GM12878 (cell line): ENCODE measurements around the gene DOCK9. TPM values are rescaled to one million over a fixed set of nuclear protein-coding genes. Genes with fewer than 3 reads are reported as not detected.

Source experiments
- ATAC-seq: fragments of 200-7000 bp; cut with Tn5 transposase; 3 replicates; pipeline ENCODE4 v1.9.1; 2020; ENCODE audit warnings: mild to moderate bottlenecking, moderate library complexity
- BruUV-seq: library from RNA; stranded (reverse); fragments of 400-500 nt; replicated peaks from 2 replicates; lab custom pipeline; 2021; lab: Mats Ljungman, UMichigan
- CTCF ChIA-PET: fragments of 300-600 bp; sonication (Branson Sonifier 250); formaldehyde crosslinking; extraction: SDS; loops from one replicate; lab custom pipeline; 2021; ENCODE audit warnings: inconsistent platforms; lab: Yijun Ruan, JAX
- POLR2A ChIA-PET: fragments of 350-600 bp; formaldehyde crosslinking; extraction: SDS; loops from one replicate; lab custom pipeline; 2021; ENCODE audit warnings: inconsistent platforms; lab: Charles Lee
- RAD21 ChIA-PET: fragments of 300-600 bp; sonication (Branson Sonifier 250); formaldehyde crosslinking; loops from one replicate; lab custom pipeline; 2023; ENCODE audit warnings: antibody characterized with exemption; ENCODE audit not compliant: unreplicated experiment; lab: Charles Lee
- SMC1A ChIA-PET: fragments of 300-600 bp; sonication (Branson Sonifier 250); formaldehyde crosslinking; loops from one replicate; lab custom pipeline; 2023; ENCODE audit not compliant: unreplicated experiment, uncharacterized antibody; lab: Charles Lee
- DNase-seq: peaks from one replicate; pipeline ENCODE4 v3.0.0-alpha.2; 2011; ENCODE audit warnings: low read depth, low spot score
- FAIRE-seq: peaks from 3 replicates; lab custom pipeline; 2011; peaks lifted over from hg19 to GRCh38; lab: Jason Lieb, UNC
- H2AFZ ChIP-seq: 2 replicates; pipeline ENCODE4 v1.6.0; 2011; ENCODE audit warnings: low read depth, low read length, control low read depth; ENCODE audit not compliant: control insufficient read depth
- H3K27ac ChIP-seq: 2 replicates; pipeline ENCODE4 v1.5.1; 2011; ENCODE audit warnings: control low read depth; ENCODE audit not compliant: control insufficient read depth, insufficient read depth
- H3K27me3 ChIP-seq, 2 experiments: replicated peaks in 1 of 2; 2 replicates each; pipeline versions ENCODE4 v1.6.0 to v1.6.1; 2011; ENCODE audit warnings: low read length in 1 of 2; ENCODE audit not compliant: control insufficient read depth in 2 of 2, insufficient read depth in 2 of 2
- H3K36me3 ChIP-seq, 2 experiments: 2 replicates each; pipeline ENCODE4 v1.5.1; 2011; ENCODE audit warnings: low read length in 1 of 2; ENCODE audit not compliant: control insufficient read depth in 2 of 2, insufficient read depth in 2 of 2
- H3K4me1 ChIP-seq: 2 replicates; pipeline ENCODE4 v1.6.1; 2011; ENCODE audit warnings: mild to moderate bottlenecking, low read length, moderate library complexity, mixed read lengths; ENCODE audit not compliant: control insufficient read depth, insufficient read depth
- H3K4me2 ChIP-seq: 2 replicates; pipeline ENCODE4 v1.6.0; 2011; ENCODE audit warnings: control low read depth; ENCODE audit not compliant: control insufficient read depth, insufficient read depth
- H3K4me3 ChIP-seq: fragments of 200-600 bp; sonication (generic); 2 replicates; pipeline ENCODE4 v1.5.1; 2016
- H3K79me2 ChIP-seq: 2 replicates; pipeline ENCODE4 v1.6.0; 2011; ENCODE audit warnings: low read length; ENCODE audit not compliant: control insufficient read depth, insufficient read depth
- H3K9ac ChIP-seq: 2 replicates; pipeline ENCODE4 v1.8.0; 2011; ENCODE audit warnings: low read length, control low read depth, mixed read lengths; ENCODE audit not compliant: control insufficient read depth, insufficient read depth
- H3K9me3 ChIP-seq: replicated peaks from 3 replicates; pipeline ENCODE4 v1.5.1; 2011; ENCODE audit warnings: mild to moderate bottlenecking, low read length; ENCODE audit not compliant: control insufficient read depth, insufficient read depth
- H4K20me1 ChIP-seq: 2 replicates; pipeline ENCODE4 v1.6.0; 2011; ENCODE audit not compliant: control insufficient read depth, insufficient read depth
- ATF2 ChIP-seq: IDR thresholded peaks from 2 replicates; pipeline ENCODE4 v1.6.1; 2012; ENCODE audit warnings: low read length, inconsistent platforms
- CBX3 ChIP-seq: fragments of 200-600 bp; sonication (generic); IDR thresholded peaks from 2 replicates; pipeline ENCODE4 v1.6.1; 2016; ENCODE audit warnings: low read depth, borderline replicate concordance
- CBX5 ChIP-seq: sonication (generic); IDR thresholded peaks from 2 replicates; pipeline ENCODE4 v1.6.1; 2016; ENCODE audit warnings: low read depth, moderate library complexity, mild to moderate bottlenecking, inconsistent platforms
- DPF2 ChIP-seq: fragments of 450-650 bp; IDR thresholded peaks from 2 replicates; pipeline ENCODE4 v1.6.1; 2017; ENCODE audit warnings: mild to moderate bottlenecking
- EGR1 ChIP-seq, 2 experiments: IDR thresholded peaks; 1 replicate in 1 of 2; 2 replicates in 1 of 2; pipeline ENCODE4 v1.6.1; 2011 to 2012; ENCODE audit warnings: low read depth in 2 of 2, low read length in 2 of 2, borderline replicate concordance in 1 of 2, mild to moderate bottlenecking in 1 of 2, moderate library complexity in 1 of 2
- FOS ChIP-seq: IDR thresholded peaks from 3 replicates; pipeline ENCODE4 v1.6.1; 2011; ENCODE audit warnings: borderline replicate concordance; ENCODE audit not compliant: insufficient read length; ENCODE audit errors: extremely low read depth
- HDAC2 ChIP-seq: fragments of 200-600 bp; sonication (generic); IDR thresholded peaks from 2 replicates; pipeline ENCODE4 v1.6.1; 2017
- LARP7 ChIP-seq: fragments of 450-650 bp; IDR thresholded peaks from 2 replicates; pipeline ENCODE4 v1.6.1; 2017; ENCODE audit warnings: mild to moderate bottlenecking
- MEF2B ChIP-seq: fragments of 450-650 bp; IDR thresholded peaks from 2 replicates; pipeline ENCODE4 v1.6.1; 2018; ENCODE audit warnings: mild to moderate bottlenecking, moderate library complexity; ENCODE audit not compliant: partially characterized antibody, poor library complexity, severe bottlenecking
- MYB ChIP-seq: fragments of 150-350 bp; IDR thresholded peaks from 2 replicates; pipeline ENCODE4 v1.6.1; 2014; ENCODE audit warnings: mild to moderate bottlenecking, low read depth, low read length, borderline replicate concordance
- NFYA ChIP-seq: IDR thresholded peaks from 2 replicates; pipeline ENCODE4 v1.6.1; 2011; ENCODE audit warnings: low read depth, mild to moderate bottlenecking, low read length, improper control_type of control experiment, borderline replicate concordance
- NR2C2 ChIP-seq: IDR thresholded peaks from 2 replicates; pipeline ENCODE4 v1.6.1; 2011; ENCODE audit warnings: borderline replicate concordance, low read depth; ENCODE audit not compliant: control insufficient read depth, insufficient read length
- NRF1 ChIP-seq: conservative IDR thresholded peaks from 2 replicates; pipeline ENCODE4 v1.6.1; 2011; ENCODE audit warnings: mild to moderate bottlenecking, low read depth, low read length, improper control_type of control experiment
- PRDM15 ChIP-seq: fragments of 450-650 bp; formaldehyde crosslinking; IDR thresholded peaks from 2 replicates; pipeline ENCODE4 v1.4.0; 2020; ENCODE audit warnings: mild to moderate bottlenecking, moderate library complexity
- RAD51 ChIP-seq: fragments of 450-650 bp; IDR thresholded peaks from 2 replicates; pipeline ENCODE4 v1.6.1; 2016; ENCODE audit warnings: moderate library complexity, mild to moderate bottlenecking, inconsistent platforms
- SREBF2 ChIP-seq: IDR thresholded peaks from 2 replicates; pipeline ENCODE4 v1.6.1; 2012; ENCODE audit warnings: mild to moderate bottlenecking, low read length
- TCF12 ChIP-seq: IDR thresholded peaks from 2 replicates; pipeline ENCODE4 v1.6.1; 2011; ENCODE audit warnings: low read depth, mild to moderate bottlenecking, low read length
- ZBED1 ChIP-seq: IDR thresholded peaks from 2 replicates; pipeline ENCODE4 v1.6.1; 2016; ENCODE audit warnings: borderline replicate concordance
- ZNF207 ChIP-seq: fragments of 450-650 bp; IDR thresholded peaks from 2 replicates; pipeline ENCODE4 v1.6.1; 2014; ENCODE audit warnings: antibody characterized with exemption, mild to moderate bottlenecking, borderline replicate concordance
- ZNF274 ChIP-seq: IDR thresholded peaks from one replicate; pipeline ENCODE4 v1.8.0; 2011; ENCODE audit not compliant: insufficient read length, insufficient read depth
- WGBS: methylation state at CpG from one replicate; pipeline ENCODE4 v1.1.6; 2016; ENCODE audit warnings: low lambda C conversion rate; ENCODE audit not compliant: insufficient replicate concordance, insufficient coverage; ENCODE audit errors: missing lambda C conversion rate; 5-methylcytosine and 5-hydroxymethylcytosine counted together
- in situ Hi-C: fragments of 300-500 bp; cut with MboI; formaldehyde crosslinking; loops from 9 replicates; pipeline ENCODE4 v1.14.3; 2018; ENCODE audit warnings: mixed read lengths
- intact Hi-C: fragments of 100-400 bp; cut with micrococcal nuclease; formaldehyde crosslinking; loops from one replicate; pipeline ENCODE4 v1.14.2; 2022; ENCODE audit not compliant: unreplicated experiment
- polyA plus RNA-seq, 11 experiments: library from polyadenylated mRNA; depleted of rRNA in 4 of 11; unstranded in 6 of 11; stranded (reverse) in 5 of 11; fragments of >200 nt; fragmentation: Nextera tagmentation in 4 of 11; fragmentation: Illumina TruSeq in 1 of 11; extraction: Ambion mirVana in 4 of 11; extraction: Trizol in 1 of 11; gene quantifications; 1 replicate in 1 of 11; 2 replicates in 10 of 11; pipeline versions ENCODE4 v1.2.1 to v1.2.3, GENCODE V29; 2011 to 2016; ENCODE audit warnings: inconsistent platforms in 2 of 11, missing spikeins in 2 of 11, low read depth in 1 of 11
- total RNA-seq, 4 experiments: library from RNA; depleted of rRNA in 3 of 4; stranded (reverse); fragments of >200 nt in 3 of 4; fragmentation: Illumina TruSeq in 1 of 4; extraction: Trizol in 1 of 4; gene quantifications; 2 replicates each; pipeline versions ENCODE4 v1.2.1 to v1.2.3, GENCODE V29; 2013 to 2021

The DOCK9 gene
- total and polyA plus RNA-seq, 10 of the 15 experiments (the other 5 are each of a cell fraction or from before 2014, with no cell fraction given), result 0.09 to 2.9 (median 0.74) TPM

- WGBS, result 54% methylated on average over 9 of the region's 9 CpGs
- no peak for ATAC-seq
- Histone ChIP-seq H3K79me2 (no peaks in the 10 kb centered on the region), H3K36me3 (no peaks in the 10 kb centered on the region), H4K20me1 (no peaks in the 10 kb centered on the region), H3K4me1 (no peaks in the 10 kb centered on the region), H3K4me2 (no peak overlapping the region), H2AFZ (no peak overlapping the region), H3K9me3 (no peaks in the 10 kb centered on the region), H3K27me3 (no peaks in the 10 kb centered on the region; a peak in 1 of 4 replicates), H3K4me3 (no peak overlapping the region), H3K27ac (no peak overlapping the region), H3K9ac (no peak overlapping the region)
- intact Hi-C loops, result no loop called here
- FAIRE-seq, result no peak
- no peak for DNase-seq
- no peak for TF ChIP-seq NRF1
- no peak for TF ChIP-seq DPF2
- no peak for TF ChIP-seq RAD51
- no peak for TF ChIP-seq TCF12
- TF ChIP-seq ATF2, result no peak
- TF ChIP-seq ZNF207, result no peak
- no peak for TF ChIP-seq EGR1 (IDR thresholded peaks at IDR 0.05; ENCODE audit: borderline replicate concordance in 1 of 2, low read depth in 2 of 2, low read length in 2 of 2)
- TF ChIP-seq LARP7, result no peak
- no peak for TF ChIP-seq FOS
- no peak for TF ChIP-seq PRDM15
- no peak for TF ChIP-seq CBX5
- TF ChIP-seq ZNF274, result no peak
- no peak for TF ChIP-seq SREBF2
- no peak for TF ChIP-seq ZBED1
- TF ChIP-seq NR2C2, result no peak
- TF ChIP-seq NFYA, result no peak
- no peak for TF ChIP-seq MEF2B
- TF ChIP-seq CBX3, result no peak
- TF ChIP-seq MYB, result no peak
- TF ChIP-seq HDAC2, result no peak
- in situ Hi-C loops, result no loop called here
- ChIA-PET POLR2A (no interaction called here), RAD21 (no interaction called here), CTCF (no interaction called here), SMC1A (interaction anchor here (1.1 kb wide), 1 partner anchor 22 kb away, joined by 3 read pairs; no protein-coding TSS in a partner anchor)
- BruUV-seq, result no TSS peak
Observed at GRCh38 chr13:98962901-98963590, 14.8 kb downstream of the DOCK9 start.
